Measurements from ENCODE around the gene CFAP221.

Gene CFAP221

GRCh38 chr2:119605096-119605495, 60.8 kb downstream of the CFAP221 start:
- H3K79me2 ChIP-seq (ENCODE audit: insufficient read depth, low read length) = no peaks in the 10 kb centered on the region
- no peaks in the 10 kb centered on the region for H3K9me2 ChIP-seq (replicated peaks; ENCODE audit: insufficient read depth, low read length)
- H3F3A ChIP-seq (ENCODE audit: insufficient read depth) = no peaks in the 10 kb centered on the region
- H3K9me3 ChIP-seq (ENCODE audit: insufficient read depth, low read length) = no peaks in the 10 kb centered on the region
- no peaks in the 10 kb centered on the region for H4K20me1 ChIP-seq (ENCODE audit: low read depth, low read length)
- no peak overlapping the region for H3K27ac ChIP-seq (ENCODE audit: low read depth, low read length)
- no peak overlapping the region for H3K9ac ChIP-seq (ENCODE audit: low read length)
- no peak overlapping the region for H3K4me2 ChIP-seq (ENCODE audit: low read depth, low read length, poor library complexity, severe bottlenecking)
- H2AFZ ChIP-seq (ENCODE audit: low read depth, low read length, severe bottlenecking) = no peak overlapping the region
- no peaks in the 10 kb centered on the region for H3K36me3 ChIP-seq (ENCODE audit: low read length)
- TF ChIP-seq EZH2phosphoT487 (conservative IDR thresholded peaks at IDR 0.05; ENCODE audit: low read length) (no peak), CTCF (IDR thresholded peaks at IDR 0.05; ENCODE audit: insufficient read depth, low read length, poor library complexity, severe bottlenecking) (no peak)
- H3K4me3 ChIP-seq (ENCODE audit: insufficient read depth, low read length, poor library complexity, severe bottlenecking) = no peak overlapping the region
- no peaks in the 10 kb centered on the region for H3K27me3 ChIP-seq (ENCODE audit: low read length)

GRCh38 chr2:119606674-119607073, 62.4 kb downstream of the CFAP221 start:
- Histone ChIP-seq H3K4me3 (ENCODE audit: insufficient read depth, low read length, poor library complexity, severe bottlenecking) (no peak overlapping the region), H2AFZ (ENCODE audit: low read depth, low read length, severe bottlenecking) (no peak overlapping the region), H3K9me2 (replicated peaks; ENCODE audit: insufficient read depth, low read length) (no peaks in the 10 kb centered on the region), H4K20me1 (ENCODE audit: low read depth, low read length) (no peaks in the 10 kb centered on the region), H3K4me2 (ENCODE audit: low read depth, low read length, poor library complexity, severe bottlenecking) (no peak overlapping the region), H3K36me3 (ENCODE audit: low read length) (no peaks in the 10 kb centered on the region), H3F3A (ENCODE audit: insufficient read depth) (no peaks in the 10 kb centered on the region), H3K27ac (ENCODE audit: low read depth, low read length) (no peak overlapping the region), H3K27me3 (ENCODE audit: low read length) (no peaks in the 10 kb centered on the region), H3K79me2 (ENCODE audit: insufficient read depth, low read length) (no peaks in the 10 kb centered on the region), H3K9me3 (ENCODE audit: insufficient read depth, low read length) (no peaks in the 10 kb centered on the region), H3K9ac (ENCODE audit: low read length) (no peak overlapping the region)
- no peak for TF ChIP-seq EZH2phosphoT487 (conservative IDR thresholded peaks at IDR 0.05; ENCODE audit: low read length)
- TF ChIP-seq CTCF (IDR thresholded peaks at IDR 0.05; ENCODE audit: insufficient read depth, low read length, poor library complexity, severe bottlenecking) = no peak

- no peaks in the 10 kb centered on the region for H3K27me3 ChIP-seq (ENCODE audit: low read length)
- no peak overlapping the region for H3K9ac ChIP-seq (ENCODE audit: low read length)
- no peaks in the 10 kb centered on the region for H3K9me3 ChIP-seq (ENCODE audit: insufficient read depth, low read length)
- H3K79me2 ChIP-seq (ENCODE audit: insufficient read depth, low read length) = no peaks in the 10 kb centered on the region
- no peaks in the 10 kb centered on the region for H4K20me1 ChIP-seq (ENCODE audit: low read depth, low read length)
- H3K4me3 ChIP-seq (ENCODE audit: insufficient read depth, low read length, poor library complexity, severe bottlenecking) = no peak overlapping the region
- H3F3A ChIP-seq (ENCODE audit: insufficient read depth) = no peaks in the 10 kb centered on the region
- no peak overlapping the region for H3K27ac ChIP-seq (ENCODE audit: low read depth, low read length)
- H3K9me2 ChIP-seq (replicated peaks; ENCODE audit: insufficient read depth, low read length) = no peaks in the 10 kb centered on the region
- no peak overlapping the region for H3K4me2 ChIP-seq (ENCODE audit: low read depth, low read length, poor library complexity, severe bottlenecking)
- H2AFZ ChIP-seq (ENCODE audit: low read depth, low read length, severe bottlenecking) = no peak overlapping the region
- no peaks in the 10 kb centered on the region for H3K36me3 ChIP-seq (ENCODE audit: low read length)
- TF ChIP-seq CTCF (IDR thresholded peaks at IDR 0.05; ENCODE audit: insufficient read depth, low read length, poor library complexity, severe bottlenecking) (no peak), EZH2phosphoT487 (conservative IDR thresholded peaks at IDR 0.05; ENCODE audit: low read length) (no peak)
Observed at GRCh38 chr2:119608553-119608952, 64.3 kb downstream of the CFAP221 start.

Data from SU-DHL-6 (cell line).